HG03108 (cell line): ENCODE results near the gene SH3GL1.

Source experiments
- ATAC-seq: cut with Tn5 transposase; IDR thresholded peaks from one replicate; pipeline ENCODE4 v1.9.1; 2021; ENCODE audit warnings: moderate library complexity; ENCODE audit not compliant: unreplicated experiment

SH3GL1 gene, protein sequence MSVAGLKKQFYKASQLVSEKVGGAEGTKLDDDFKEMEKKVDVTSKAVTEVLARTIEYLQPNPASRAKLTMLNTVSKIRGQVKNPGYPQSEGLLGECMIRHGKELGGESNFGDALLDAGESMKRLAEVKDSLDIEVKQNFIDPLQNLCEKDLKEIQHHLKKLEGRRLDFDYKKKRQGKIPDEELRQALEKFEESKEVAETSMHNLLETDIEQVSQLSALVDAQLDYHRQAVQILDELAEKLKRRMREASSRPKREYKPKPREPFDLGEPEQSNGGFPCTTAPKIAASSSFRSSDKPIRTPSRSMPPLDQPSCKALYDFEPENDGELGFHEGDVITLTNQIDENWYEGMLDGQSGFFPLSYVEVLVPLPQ

DNA sequence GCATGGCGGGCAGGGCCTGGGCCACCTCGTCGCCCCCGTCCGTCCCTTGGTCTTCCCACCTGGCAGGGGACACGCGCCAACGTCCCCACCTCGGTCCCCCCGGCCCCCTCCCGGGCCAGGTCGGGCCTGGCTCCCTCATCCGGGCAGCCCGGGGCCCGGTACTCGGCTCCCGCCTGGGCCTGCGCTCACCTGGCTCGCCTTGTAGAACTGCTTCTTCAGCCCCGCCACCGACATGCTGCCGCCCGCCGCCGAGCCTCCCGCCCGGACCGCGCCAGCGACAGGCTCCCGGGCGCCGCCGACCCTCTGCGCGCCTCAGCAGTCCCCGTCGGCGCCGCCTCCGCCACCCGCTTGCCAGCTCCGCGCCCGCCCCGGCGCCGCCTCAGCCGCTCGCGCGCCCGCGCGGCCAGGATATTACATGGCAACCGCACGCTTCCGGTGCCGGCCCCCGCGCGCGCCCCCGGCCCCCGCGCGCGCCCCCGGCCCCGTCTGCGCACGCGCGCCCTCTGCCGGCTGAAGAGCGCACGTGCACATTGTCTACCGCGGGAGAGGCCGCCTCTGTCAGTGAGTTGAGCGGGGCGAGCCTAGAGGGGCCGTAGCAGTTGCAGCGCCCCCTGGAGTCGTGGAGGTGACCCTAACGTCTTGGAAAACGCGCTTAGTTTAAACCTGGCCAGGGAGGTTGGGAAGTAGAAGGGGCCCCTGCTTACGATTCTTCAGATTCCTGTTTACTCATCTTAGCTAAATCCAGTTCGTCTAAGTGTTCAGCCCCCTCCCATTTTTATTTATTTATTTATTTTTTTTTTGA, at the start of gene SH3GL1:
TSS of gene SH3GL1 (minus strand) at position 413 of the 802 bp plus-strand sequence. CDS start at position 234, 179 bp downstream.
- peak; percentile 49 for ATAC-seq

DNA sequence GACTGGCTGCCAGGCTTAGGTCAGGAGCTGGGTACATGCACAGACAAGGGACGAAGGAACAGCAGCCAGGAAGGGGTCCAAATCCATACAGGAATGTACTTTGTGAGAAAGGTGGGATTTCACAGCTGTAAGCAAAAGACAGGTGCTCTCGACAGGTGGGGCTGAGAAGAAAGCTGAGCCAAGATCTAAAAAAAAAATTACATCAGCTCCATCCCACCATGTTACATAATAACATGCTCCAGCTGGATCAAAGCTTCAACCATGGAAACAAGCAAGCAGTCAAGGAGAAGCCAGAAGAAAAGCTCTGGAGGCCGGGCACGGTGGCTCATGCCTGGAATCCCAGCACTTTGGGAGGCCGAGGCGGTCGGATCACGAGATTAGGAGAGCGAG, 49.3 kb upstream of the SH3GL1 start:
- ATAC-seq: no peak

DNA sequence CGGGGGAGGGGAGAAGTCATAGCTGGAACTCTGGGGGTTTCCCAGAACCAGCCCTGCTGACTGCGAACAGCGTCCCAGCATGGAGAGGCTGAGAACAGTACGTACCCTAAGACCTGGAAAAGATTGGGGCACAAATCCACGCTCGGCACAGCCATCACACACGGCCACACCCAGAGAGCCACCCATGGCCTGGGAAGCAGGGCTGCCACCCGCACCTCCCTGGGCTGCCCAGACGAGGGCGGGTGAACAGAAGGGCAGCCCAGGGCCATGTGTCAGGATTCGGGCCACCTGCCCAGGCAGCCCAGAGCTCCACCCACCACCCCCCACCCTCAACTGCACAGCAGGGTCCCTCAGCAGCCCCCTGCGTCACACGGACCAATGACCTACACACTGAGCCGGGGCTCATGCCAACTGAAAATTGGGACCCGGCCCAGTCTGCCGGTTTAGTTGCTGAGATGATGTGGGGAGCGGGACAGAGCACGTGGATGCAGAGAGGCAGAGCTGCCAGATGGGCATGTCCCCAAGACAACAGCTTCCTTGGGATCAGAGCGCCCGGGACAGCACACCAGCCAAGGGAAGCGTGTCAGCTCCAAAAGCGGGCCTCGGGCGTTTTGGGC, 48.8 kb upstream of the SH3GL1 start:
- no peak for ATAC-seq

DNA sequence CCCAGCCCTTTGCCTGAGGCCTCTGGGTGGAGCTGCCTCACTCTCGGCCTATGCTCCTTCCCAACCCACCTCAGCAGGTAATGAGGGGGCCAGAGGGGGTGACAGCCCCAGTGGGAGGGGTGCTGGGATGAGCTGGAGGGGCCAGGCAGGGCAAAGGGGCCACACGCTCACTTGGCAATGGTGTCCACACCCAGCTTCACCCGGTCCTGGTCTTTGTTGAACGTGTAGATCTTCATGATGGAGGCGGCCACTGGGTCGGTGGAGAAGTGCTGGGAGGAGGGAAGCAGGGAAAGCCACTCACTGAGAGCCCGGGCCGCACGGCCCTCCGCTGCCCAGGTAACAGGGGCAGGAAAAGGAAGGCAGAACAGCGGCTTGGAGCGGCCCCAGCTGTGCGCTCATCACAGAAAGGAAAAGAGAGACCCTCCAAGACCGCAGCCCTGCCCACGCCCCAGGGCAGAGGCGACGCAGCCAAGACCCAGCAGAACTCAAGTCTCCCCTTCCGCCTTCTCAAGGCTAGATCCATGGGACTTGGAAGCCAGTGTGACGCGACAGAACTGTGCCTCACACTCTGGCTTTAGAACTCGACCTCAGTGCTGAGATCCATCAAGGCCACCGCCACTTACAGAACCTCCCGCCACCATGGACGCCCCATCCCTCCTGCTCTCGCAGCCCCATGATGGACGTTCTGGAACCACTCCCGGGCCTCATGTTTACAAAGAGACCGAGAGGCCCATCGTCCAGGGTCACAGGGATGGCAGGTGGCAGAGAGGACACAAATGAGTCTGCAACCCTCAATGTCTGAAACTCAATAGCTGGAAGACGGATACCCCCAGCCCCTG, 48.0 kb upstream of the SH3GL1 start:
- ATAC-seq: no peak

DNA sequence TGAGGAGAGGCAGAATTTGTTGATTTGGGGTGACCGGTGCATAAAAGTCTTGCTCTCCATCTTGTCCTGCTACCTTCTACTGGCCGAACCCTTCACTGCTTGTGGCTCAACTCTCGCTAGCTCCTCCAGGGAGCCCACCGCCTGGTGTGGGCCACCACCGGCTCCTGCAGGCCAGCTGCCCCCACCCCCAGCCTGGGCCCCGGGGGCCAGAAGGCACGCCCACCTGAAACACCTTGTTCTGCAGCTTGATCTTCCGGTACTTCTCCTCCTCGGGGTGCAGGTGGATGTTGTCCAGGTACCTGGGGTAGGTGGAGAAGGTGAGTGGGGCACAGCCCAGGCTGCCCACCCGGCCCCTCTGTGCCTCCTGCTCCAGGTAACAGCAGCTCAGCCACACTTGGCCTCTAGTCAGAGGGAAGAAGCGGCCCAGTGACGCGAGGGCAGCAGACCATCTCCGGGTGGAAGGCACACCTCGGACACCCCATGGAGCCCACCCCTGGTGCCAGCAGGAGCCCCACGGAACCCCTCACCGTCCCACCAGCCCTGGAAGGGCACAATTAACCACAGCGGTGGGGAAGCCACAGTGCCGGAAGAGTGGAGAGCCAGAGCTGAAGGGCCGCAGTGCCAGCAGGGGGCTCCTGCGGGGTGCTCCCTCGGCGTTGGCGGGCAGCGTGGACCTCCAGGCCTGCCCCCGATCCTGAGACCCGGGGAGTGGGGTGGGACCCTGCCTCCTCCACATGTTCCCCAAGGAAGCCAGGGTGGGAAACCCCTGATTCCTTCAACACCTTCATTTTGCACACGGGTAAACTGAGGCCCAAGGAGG, 47.2 kb upstream of the SH3GL1 start:
- no peak for ATAC-seq

DNA sequence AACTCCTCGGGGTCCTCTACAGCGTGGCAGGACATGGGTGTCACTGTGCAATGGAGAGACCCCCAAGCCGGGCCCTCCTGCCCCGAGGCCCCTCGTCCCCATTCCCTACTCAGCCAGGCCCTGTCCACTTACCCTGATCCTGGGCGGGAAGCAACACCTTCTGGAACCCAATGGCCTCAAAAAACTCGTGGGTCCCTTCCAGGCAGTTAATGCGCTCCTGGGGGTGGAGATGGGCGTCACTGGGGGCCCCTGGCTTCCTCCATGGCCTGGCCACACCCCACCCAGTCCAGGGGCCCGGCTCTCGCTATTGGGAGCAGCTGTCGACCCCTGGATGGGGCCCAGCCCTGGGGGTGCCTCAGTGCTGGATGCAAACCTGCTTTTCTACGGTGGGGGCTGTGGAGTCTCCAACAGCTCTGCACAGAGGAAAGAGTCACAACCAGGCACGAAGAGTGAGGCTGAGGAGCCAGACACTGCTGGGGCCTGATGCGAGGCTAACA, 46.4 kb upstream of the SH3GL1 start:
- ATAC-seq: no peak

DNA sequence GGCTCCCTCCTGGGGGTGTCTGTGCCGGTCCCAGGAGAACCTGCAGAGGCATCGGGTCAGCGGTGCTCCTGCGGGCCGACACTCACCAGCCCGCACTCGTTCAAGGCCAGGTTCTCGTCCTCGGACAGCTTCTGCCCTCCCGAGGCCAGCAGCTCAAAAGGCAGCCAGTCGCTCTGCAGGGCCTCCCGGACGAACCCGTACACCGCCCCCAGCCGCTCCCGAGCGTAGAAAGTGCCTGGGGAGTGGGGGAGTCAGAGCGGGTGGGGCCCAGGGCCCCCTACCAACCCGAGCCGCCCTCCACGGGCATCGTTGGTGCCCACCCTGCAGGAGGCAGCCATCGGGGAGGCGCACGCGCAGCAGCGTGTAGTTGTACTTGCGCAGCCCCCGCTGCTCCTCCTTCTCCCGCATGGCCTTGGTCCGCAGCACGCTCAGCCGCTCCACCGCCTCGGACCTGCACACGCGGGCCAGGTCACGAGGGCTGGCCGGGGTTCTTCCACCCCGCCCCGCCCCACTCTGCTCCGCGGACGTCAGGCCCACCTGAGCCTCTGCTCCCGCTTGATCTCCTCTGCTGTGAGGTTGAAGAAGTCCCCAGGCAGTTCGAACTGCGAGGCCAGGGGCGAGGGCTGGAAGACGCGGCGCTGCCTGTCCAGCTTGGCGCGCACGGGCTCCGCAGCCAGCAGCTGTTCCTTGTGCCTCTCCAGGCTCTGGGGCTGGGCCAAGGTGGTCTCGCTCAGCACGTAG, 45.8 kb upstream of the SH3GL1 start:
- no peak for ATAC-seq

DNA sequence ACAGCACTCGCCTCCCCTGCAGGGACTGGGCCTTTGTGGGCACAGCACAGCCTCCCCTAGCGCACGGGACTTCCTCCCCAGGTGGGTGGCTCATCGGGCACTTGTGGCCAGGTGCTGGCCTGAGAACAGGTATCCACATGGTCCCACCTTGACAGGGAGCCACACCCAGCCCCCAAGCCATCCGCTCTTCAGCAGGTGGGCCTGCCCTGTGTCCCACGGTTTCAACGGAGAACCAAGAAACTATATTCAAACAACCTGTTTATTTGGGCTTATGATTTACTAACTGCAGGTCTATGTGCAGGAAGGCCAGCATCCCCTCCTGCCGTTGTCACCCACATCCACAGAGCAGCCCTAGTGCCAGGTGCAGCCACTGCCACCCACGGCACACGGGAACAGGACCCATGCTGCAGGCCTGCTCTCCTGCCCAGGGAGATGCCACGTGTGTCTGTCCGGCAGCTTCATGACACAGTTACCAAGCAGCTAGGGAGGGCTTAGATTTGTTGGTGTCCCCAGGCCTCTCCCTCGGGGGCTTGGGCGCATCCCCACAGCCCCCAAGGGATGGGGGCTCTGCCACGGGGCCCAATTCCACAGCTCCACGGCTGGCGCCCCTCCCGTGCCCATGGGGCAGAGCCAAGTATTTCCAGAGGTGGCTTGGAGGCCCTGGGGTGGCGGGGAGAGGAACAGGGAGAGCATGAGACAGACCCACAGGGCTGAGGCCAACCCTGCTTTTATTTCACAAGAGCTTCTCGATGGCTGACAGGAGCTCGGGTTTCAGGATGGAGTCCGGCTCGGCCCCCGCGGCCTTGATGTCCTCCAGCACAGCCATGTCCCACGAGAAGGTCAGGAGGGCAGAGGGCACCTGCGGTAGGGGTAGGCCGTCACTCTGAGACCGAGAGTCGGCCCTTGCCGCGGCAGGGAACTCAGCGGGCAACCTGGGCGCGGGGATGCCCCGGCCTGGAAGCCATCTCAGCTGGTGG, 44.7 kb upstream of the SH3GL1 start:
- ATAC-seq: no peak

DNA sequence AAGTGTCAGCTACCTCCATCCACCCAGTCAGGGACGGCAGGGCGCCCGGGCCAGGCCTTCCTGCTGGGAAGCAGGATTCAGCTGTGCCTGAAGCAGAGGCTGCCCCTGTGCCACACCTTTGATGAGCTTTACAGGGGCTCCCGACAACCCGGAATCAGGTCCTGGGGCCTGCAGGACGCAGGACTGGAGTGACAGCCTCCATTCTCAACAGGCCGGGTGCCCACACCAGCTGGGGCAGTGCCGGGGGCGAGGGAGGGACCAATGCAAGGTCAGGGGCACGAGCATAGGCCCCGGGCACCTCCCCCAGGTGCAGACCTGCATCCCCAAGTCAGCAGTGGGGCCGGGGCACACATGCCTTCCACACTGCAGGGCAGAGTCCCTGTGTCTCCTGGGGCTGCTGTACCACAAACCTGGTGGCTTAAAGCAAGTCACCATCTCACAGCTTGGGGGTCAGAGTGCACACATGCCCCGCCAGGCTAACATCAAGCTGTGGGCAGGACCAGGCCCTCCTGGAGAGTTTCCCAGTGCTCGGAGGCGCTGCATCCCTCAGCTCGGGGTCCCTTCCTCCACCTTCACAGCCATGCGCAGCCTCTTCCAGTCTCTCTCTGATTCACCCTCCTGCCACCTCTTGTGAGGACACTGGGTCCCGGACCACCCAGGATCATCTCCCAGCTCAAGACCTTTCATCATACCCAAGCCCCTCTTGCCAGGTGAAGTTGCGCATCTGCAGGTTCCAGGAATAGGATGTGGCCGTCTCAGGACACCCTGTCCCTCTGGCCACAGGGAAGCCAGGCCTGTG, 43.8 kb upstream of the SH3GL1 start:
- ATAC-seq: no peak

DNA sequence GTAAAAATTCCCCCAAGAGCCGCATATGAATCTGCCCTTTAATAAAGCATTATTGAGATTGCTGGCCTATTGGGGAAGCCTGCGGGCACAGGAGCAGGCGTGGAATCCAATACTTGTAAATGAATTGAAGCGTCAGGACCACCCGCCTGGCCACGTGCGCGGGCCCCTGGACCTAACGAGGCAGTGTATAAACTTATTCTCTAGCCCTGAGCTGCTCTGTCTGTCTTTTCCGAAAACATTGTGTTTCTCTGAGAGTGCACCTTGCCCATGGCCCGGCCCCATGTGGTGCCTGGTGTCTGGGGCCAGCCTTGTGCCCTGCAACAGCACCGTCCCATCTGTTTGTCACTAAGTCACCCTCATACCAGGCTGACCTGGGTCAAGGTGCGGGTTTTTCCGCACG, 42.8 kb upstream of the SH3GL1 start:
- ATAC-seq: no peak

DNA sequence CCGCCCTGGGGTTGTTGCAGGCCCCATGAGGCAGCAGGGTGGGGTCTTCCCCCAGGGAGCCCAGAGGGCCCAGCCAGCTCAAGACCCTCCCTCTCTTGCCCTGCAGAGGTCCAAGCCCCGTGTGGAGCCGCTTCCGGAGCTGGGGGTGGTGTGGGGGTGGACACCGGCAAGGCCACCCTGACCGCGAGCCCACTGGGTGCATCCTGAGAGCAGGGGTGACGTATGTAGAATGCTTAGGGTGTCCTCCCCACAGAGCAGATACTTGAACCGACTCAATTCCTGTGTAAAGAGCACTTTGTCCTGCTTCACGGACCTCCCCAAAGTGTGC, 42.4 kb upstream of the SH3GL1 start:
- no peak for ATAC-seq

DNA sequence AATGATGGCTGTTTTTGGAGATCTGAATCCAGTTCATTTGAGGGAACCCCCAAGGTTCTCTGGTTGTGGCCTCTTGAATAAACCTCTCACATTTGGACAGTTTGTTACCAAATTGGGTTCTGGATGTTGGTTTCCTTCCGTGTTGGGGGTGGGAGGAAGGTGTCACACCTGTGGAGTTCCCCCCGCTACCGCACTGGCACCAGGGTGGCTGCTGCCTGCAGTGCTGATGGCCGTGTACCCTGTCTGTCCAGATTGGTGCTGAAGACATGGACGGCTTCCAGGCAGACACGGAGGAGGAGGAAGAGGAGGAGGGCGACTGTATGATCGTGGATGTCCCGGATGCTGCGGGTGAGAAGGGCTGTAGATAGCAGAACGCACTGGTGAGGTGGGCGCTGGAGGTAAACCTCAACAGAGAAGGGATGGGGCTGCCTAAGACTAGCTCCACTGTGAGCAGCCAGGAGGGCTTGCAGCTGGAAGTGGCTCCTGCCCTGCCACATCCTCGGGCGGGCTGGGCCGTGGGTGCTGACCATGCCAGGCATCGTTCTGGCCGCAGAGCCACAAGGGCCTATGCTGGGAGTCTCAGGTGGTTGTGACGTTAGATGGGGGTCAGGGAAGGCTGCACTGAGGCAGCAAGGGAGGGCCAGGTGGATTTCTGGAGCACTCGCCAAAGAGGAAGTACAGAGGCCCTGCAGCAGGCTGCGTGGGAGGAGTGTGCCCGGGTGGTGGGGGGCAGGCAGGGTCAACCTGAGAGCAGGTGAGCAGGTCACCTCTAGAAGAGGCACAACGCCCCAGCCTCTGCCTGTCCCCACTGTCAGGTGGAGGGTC, 41.9 kb upstream of the SH3GL1 start:
- ATAC-seq: no peak

DNA sequence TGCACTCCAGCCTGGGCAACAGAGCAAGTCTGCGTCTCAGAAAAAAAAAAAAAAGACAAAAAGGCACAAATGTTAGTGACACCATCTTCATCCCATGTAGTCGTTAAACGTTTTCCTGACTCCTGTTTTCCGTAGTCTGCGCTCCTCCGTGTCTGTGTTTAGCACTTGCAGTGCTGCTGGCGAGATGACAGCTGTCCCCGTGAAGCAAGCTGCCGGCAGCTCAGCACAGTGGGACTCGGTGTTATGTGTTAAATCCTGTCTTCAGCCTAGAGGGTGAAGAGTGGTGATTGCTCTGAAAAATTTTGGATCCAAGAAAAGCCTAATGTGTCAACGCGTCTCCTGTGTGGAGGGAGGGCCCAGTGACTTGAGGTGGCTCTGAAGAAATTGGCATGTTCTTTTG, 38.9 kb upstream of the SH3GL1 start:
- no peak for ATAC-seq

DNA sequence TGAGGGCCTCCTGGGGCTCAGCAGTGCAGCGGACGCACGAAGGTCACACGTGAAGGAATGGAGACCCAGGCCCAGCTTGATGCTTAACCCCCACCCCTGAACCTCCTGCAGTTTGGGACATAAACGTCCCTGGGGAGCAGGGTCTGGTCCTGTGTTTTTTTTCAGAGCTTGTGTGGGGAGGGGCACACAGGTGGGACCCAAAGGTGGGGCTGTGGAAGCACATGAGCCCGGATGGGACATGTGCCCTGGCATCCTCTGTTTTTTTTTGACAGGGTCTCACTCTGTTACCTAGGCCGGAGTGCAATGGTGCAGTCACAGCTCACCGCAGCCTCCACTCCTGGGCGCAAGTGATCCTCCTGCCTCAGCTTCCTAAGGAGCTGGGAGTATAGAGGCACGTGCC, 36.8 kb upstream of the SH3GL1 start:
- no peak for ATAC-seq

DNA sequence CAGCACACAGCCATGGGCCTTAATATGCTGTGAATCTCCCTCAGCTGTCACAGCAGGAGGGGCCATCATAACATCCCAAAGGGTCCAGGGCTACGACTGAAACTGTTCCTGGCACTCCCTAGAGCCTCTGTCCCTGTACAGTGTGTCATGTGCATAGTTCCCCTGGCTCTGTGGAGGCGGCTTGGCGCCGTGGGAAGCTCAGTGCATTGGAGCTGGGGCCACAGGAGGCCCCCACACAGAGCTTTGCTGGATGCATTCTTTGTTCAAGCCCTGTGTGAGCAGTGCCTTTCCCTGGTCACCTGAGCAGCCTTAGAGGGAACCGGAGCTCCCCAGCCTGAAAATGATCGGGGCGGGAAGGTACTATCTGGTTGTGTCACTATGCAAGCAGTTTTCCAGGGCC, 35.9 kb upstream of the SH3GL1 start:
- no peak for ATAC-seq

DNA sequence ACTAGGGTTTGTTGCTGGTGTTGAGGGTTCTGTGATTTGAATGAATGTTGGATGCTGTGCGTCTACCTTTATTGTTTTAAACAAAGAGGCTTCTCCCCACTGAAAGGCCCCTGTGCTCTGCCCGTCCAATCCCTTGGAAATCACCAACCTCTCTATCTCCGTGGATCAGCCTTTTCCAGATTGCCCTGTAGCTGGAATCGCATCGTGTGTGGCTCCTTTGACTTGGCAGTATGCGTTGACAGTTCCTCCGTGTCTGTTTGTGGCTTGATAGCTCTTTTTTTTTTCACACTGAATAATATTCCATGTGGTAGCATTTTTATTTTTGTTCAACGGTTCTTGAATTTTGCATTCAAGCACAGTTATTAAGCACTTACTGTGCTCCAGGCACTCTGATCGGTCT, 34.0 kb upstream of the SH3GL1 start:
- no peak for ATAC-seq
